Measurements from ENCODE around the gene FOXL2NB. TPM values are rescaled to one million over a fixed set of nuclear protein-coding genes. Genes with fewer than 3 reads are reported as not detected.

FOXL2NB gene
- total and polyA plus RNA-seq, 2 donors from 2014 or later, result not detected

GRCh38 chr3:138964264-138964663 is 17.2 kb downstream of the FOXL2NB start:
- intact Hi-C loops (cut with DNase I), result no loop called here
- no peak overlapping the region for H3K27ac ChIP-seq (ENCODE audit: low read depth in 2 of 2, low read length in 2 of 2)
- no peak for DNase-seq
- no peak for TF ChIP-seq CTCF (IDR thresholded peaks at IDR 0.05; ENCODE audit: borderline replicate concordance, extremely low read depth, insufficient read depth)
- H3K4me3 ChIP-seq (ENCODE audit: low read length in 3 of 3), result no peak overlapping the region
- H3K9me3 ChIP-seq (ENCODE audit: control insufficient read depth in 2 of 3, insufficient read depth in 1 of 3, low read length in 3 of 3), result peaks cover 0 to 18% (median 0%) of the 10 kb centered on the region in 3 donors
- FAIRE-seq, result no peak
- H3K9ac ChIP-seq (ENCODE audit: low read length in 3 of 3), result no peak overlapping the region
- H3K4me1 ChIP-seq (ENCODE audit: control insufficient read depth in 2 of 3, insufficient read depth in 2 of 3, low read depth in 1 of 3, low read length in 3 of 3), result no peaks in the 10 kb centered on the region
- no peaks in the 10 kb centered on the region for H3K36me3 ChIP-seq (ENCODE audit: control insufficient read depth in 2 of 3, insufficient read depth in 3 of 3, low read length in 3 of 3)
- H3K27me3 ChIP-seq (ENCODE audit: control insufficient read depth, insufficient read depth, low read length), result peaks cover 7% of the 10 kb centered on the region

- FAIRE-seq (no peak), DNase-seq (no peak)
- no peak for TF ChIP-seq CTCF (IDR thresholded peaks at IDR 0.05; ENCODE audit: borderline replicate concordance, extremely low read depth, insufficient read depth)
- peaks cover 0 to 18% (median 0%) of the 10 kb centered on the region in 3 donors for H3K9me3 ChIP-seq (ENCODE audit: control insufficient read depth in 2 of 3, insufficient read depth in 1 of 3, low read length in 3 of 3)
- no peak overlapping the region for H3K9ac ChIP-seq (ENCODE audit: low read length in 3 of 3)
- H3K4me1 ChIP-seq (ENCODE audit: control insufficient read depth in 2 of 3, insufficient read depth in 2 of 3, low read depth in 1 of 3, low read length in 3 of 3), result no peaks in the 10 kb centered on the region
- no peak overlapping the region for H3K4me3 ChIP-seq (ENCODE audit: low read length in 3 of 3)
- peaks cover 7% of the 10 kb centered on the region for H3K27me3 ChIP-seq (ENCODE audit: control insufficient read depth, insufficient read depth, low read length)
- intact Hi-C loops (cut with DNase I), result no loop called here
- H3K27ac ChIP-seq (ENCODE audit: low read depth in 2 of 2, low read length in 2 of 2), result no peak overlapping the region
- no peaks in the 10 kb centered on the region for H3K36me3 ChIP-seq (ENCODE audit: control insufficient read depth in 2 of 3, insufficient read depth in 3 of 3, low read length in 3 of 3)
Observed at GRCh38 chr3:138964923-138965322, 17.9 kb downstream of the FOXL2NB start.

- H3K4me3 ChIP-seq (ENCODE audit: low read length in 3 of 3), result no peak overlapping the region
- no peak overlapping the region for H3K9ac ChIP-seq (ENCODE audit: low read length in 3 of 3)
- H3K36me3 ChIP-seq (ENCODE audit: control insufficient read depth in 2 of 3, insufficient read depth in 3 of 3, low read length in 3 of 3), result no peaks in the 10 kb centered on the region
- H3K27me3 ChIP-seq (ENCODE audit: control insufficient read depth, insufficient read depth, low read length), result no peaks in the 10 kb centered on the region
- DNase-seq, result peak in 1 of 5 donors; percentile 4
- no peak overlapping the region for H3K27ac ChIP-seq (ENCODE audit: low read depth in 2 of 2, low read length in 2 of 2)
- H3K9me3 ChIP-seq (ENCODE audit: control insufficient read depth in 2 of 3, insufficient read depth in 1 of 3, low read length in 3 of 3), result no peaks in the 10 kb centered on the region
- FAIRE-seq, result no peak
- H3K4me1 ChIP-seq (ENCODE audit: control insufficient read depth in 2 of 3, insufficient read depth in 2 of 3, low read depth in 1 of 3, low read length in 3 of 3), result no peaks in the 10 kb centered on the region
- intact Hi-C loops (cut with DNase I), result no loop called here
- no peak for TF ChIP-seq CTCF (IDR thresholded peaks at IDR 0.05; ENCODE audit: borderline replicate concordance, extremely low read depth, insufficient read depth)
Observed at GRCh38 chr3:138971766-138972320, 24.8 kb downstream of the FOXL2NB start.

GRCh38 chr3:138972941-138973340 is 25.9 kb downstream of the FOXL2NB start:
- DNase-seq (no peak), FAIRE-seq (no peak)
- H3K9ac ChIP-seq (ENCODE audit: low read length in 3 of 3), result no peak overlapping the region
- H3K9me3 ChIP-seq (ENCODE audit: control insufficient read depth in 2 of 3, insufficient read depth in 1 of 3, low read length in 3 of 3), result no peaks in the 10 kb centered on the region
- no peak overlapping the region for H3K27ac ChIP-seq (ENCODE audit: low read depth in 2 of 2, low read length in 2 of 2)
- H3K4me3 ChIP-seq (ENCODE audit: low read length in 3 of 3), result no peak overlapping the region
- TF ChIP-seq CTCF (IDR thresholded peaks at IDR 0.05; ENCODE audit: borderline replicate concordance, extremely low read depth, insufficient read depth), result no peak
- intact Hi-C loops (cut with DNase I), result no loop called here
- no peaks in the 10 kb centered on the region for H3K36me3 ChIP-seq (ENCODE audit: control insufficient read depth in 2 of 3, insufficient read depth in 3 of 3, low read length in 3 of 3)
- H3K4me1 ChIP-seq (ENCODE audit: control insufficient read depth in 2 of 3, insufficient read depth in 2 of 3, low read depth in 1 of 3, low read length in 3 of 3), result no peaks in the 10 kb centered on the region
- no peaks in the 10 kb centered on the region for H3K27me3 ChIP-seq (ENCODE audit: control insufficient read depth, insufficient read depth, low read length)

All from kidney (tissue), 14 donors.